Activated CD8-positive, alpha-beta T cell treated with anti-CD3 and anti-CD28 coated beads for 36 hours (primary cell): ENCODE measurements around the gene CCNDBP1. TPM values are rescaled to one million over a fixed set of nuclear protein-coding genes. Genes with fewer than 3 reads are reported as not detected.

ENCODE experiments used
- ATAC-seq: fragments of 200-7000 bp; cut with Tn5 transposase; one replicate; pipeline ENCODE4 v1.10.0; 2021; ENCODE audit warnings: mild to moderate bottlenecking, moderate library complexity
- CTCF ChIA-PET: fragments of 350-600 bp; sonication (Branson Sonifier 250); formaldehyde crosslinking; loops from one replicate; lab custom pipeline; 2021; ENCODE audit warnings: antibody characterized with exemption; lab: Charles Lee
- POLR2A ChIA-PET: fragments of 350-600 bp; sonication (Branson Sonifier 250); formaldehyde crosslinking; loops from one replicate; lab custom pipeline; 2021; ENCODE audit warnings: antibody characterized with exemption; lab: Charles Lee
- DNase-seq: peaks from one replicate; pipeline ENCODE4 v3.0.0-alpha.2; 2020
- H3K27ac Mint-ChIP-seq: one replicate; pipeline ENCODE4 v1.8.0; 2021; ENCODE audit warnings: mild to moderate bottlenecking, mixed read lengths
- H3K27me3 Mint-ChIP-seq: one replicate; pipeline ENCODE4 v1.8.0; 2021; ENCODE audit warnings: mixed read lengths
- H3K36me3 Mint-ChIP-seq: one replicate; pipeline ENCODE4 v1.8.0; 2021; ENCODE audit warnings: low read depth, mixed read lengths
- H3K4me1 Mint-ChIP-seq: one replicate; pipeline ENCODE4 v1.8.0; 2021; ENCODE audit warnings: low read depth, mixed read lengths
- H3K4me3 Mint-ChIP-seq: one replicate; pipeline ENCODE4 v1.8.0; 2021; ENCODE audit warnings: mild to moderate bottlenecking, moderate library complexity, mixed read lengths
- H3K9me3 Mint-ChIP-seq: one replicate; pipeline ENCODE4 v1.8.0; 2021; ENCODE audit warnings: mixed read lengths
- intact Hi-C: fragments of 100-400 bp; cut with micrococcal nuclease; formaldehyde crosslinking; loops from one replicate; pipeline ENCODE4 v1.10.0; 2022
- total RNA-seq, 2 experiments: library from RNA; stranded (reverse); gene quantifications; one replicate each; pipeline ENCODE4 v1.2.3, GENCODE V29; 2021
- TF ChIP-seq, protein P1 (sequence below): fragments of 200-600 bp; IDR thresholded peaks from one replicate; pipeline ENCODE4 v1.8.0; 2022; ENCODE audit warnings: antibody characterized with exemption, mild to moderate bottlenecking

Gene CCNDBP1
- total RNA-seq, 2 experiments from 2014 or later, result 49.2 to 54.1 TPM

DNA sequence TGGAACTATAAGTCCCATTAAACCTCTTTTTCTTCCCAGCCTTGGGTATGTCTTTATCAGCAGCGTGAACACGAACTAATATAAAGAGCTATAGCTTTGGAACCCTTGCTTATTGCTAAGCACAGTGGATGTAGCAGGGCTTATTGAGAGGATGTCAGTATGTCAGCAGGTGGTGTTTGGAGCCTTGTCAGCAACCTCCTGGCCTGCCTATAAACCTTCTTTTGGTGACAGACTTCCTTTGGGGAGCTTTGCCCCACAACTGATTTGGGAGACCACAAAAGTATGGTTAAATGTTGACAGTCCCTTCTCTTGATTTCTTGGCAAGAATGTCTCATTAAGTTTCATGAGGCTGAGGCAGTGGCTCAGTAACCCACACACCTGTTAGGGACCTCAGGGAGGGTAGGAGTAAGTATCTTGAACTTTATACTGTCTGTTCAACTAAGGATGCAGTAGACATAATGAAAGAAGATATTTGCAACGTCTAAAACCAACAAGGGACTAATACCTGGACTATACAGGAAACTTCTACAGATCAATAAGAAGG lies 14.8 kb downstream of the CCNDBP1 start:
- intact Hi-C loops, result no loop called here
- Mint-ChIP-seq H3K4me3 (no peak overlapping the region), H3K4me1 (peaks cover 8% of the 10 kb centered on the region), H3K27me3 (no peaks in the 10 kb centered on the region), H3K36me3 (peaks cover 20% of the 10 kb centered on the region), H3K9me3 (no peaks in the 10 kb centered on the region), H3K27ac (no peak overlapping the region)
- DNase-seq, result no peak
- POLR2A ChIA-PET, result interaction anchor here (1.2 kb wide), 1 partner anchor 17 kb away, joined by 3 read pairs; no protein-coding TSS in a partner anchor
- CTCF ChIA-PET, result interaction anchor here (1.4 kb wide), 1 partner anchor 25 kb away, joined by 4 read pairs; no protein-coding TSS in a partner anchor
- ATAC-seq, result peak; percentile 60
- TF ChIP-seq, protein P1, sequence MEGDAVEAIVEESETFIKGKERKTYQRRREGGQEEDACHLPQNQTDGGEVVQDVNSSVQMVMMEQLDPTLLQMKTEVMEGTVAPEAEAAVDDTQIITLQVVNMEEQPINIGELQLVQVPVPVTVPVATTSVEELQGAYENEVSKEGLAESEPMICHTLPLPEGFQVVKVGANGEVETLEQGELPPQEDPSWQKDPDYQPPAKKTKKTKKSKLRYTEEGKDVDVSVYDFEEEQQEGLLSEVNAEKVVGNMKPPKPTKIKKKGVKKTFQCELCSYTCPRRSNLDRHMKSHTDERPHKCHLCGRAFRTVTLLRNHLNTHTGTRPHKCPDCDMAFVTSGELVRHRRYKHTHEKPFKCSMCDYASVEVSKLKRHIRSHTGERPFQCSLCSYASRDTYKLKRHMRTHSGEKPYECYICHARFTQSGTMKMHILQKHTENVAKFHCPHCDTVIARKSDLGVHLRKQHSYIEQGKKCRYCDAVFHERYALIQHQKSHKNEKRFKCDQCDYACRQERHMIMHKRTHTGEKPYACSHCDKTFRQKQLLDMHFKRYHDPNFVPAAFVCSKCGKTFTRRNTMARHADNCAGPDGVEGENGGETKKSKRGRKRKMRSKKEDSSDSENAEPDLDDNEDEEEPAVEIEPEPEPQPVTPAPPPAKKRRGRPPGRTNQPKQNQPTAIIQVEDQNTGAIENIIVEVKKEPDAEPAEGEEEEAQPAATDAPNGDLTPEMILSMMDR, result no peak

DNA sequence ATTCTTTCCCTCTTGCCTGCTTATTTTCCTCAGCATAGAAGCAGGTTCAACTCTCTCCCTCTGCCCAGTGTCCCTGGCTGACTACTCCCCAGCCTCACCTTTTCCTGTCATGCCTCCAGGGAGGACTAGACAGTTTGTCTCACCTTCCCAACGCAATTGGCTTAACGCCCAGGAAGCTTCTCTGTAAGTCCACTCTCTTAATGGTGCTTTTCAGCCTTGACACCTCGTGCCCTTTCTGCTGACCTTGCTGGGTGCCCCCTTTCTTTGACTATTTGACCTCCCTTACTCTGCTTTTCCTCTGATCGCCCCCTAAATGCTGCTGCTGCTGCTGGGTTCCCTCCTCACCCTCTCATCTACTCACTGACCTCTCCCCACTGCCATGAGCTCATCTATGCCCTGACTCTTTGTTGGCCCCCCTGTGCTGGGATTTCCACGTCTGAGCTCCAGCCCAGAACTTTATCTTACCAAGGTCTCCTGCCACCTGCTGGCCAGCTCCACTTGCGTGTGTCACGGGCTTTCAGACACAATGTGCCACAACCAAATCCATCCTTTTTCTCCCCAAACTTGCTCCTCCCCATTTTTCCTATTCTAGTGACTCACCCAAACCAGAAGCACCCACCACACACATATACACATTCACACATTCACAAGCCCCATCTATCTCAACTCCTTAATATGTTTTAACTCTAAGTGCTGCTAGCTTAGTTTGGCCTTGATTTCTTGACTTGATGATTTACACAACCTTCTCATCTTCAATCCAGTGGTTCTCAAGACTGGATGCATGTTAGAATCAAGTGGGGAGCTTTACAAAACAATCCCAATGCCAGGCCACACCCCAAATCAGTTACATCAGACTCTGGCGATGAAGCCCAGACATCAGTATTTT lies 19.1 kb downstream of the CCNDBP1 start:
- intact Hi-C loops, result no loop called here

DNA sequence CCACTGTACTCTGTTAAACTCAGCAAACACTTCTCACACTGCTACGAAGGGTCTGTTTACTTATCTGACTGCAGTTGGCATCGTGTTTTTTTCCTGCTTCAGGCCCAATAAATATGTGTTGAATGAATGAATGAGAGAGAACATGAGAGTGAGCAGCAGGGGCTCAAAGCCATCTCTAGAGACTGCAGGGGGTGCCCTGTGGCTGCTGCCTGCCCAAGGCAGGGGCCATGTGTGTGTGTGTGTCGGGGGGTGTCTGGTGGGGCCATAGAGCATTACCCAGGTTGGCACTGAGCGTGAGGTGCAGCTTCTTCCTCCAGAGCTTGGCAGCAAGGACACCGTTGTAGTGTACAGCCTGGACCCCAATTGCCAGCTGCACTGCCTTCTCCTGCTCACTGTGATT lies 20.9 kb downstream of the CCNDBP1 start:
- no peak for DNase-seq
- H3K27ac Mint-ChIP-seq, result no peak overlapping the region
- no peaks in the 10 kb centered on the region for H3K36me3 Mint-ChIP-seq
- H3K9me3 Mint-ChIP-seq, result no peaks in the 10 kb centered on the region
- POLR2A ChIA-PET, result no interaction called here
- no peak for ATAC-seq
- no peak overlapping the region for H3K4me3 Mint-ChIP-seq
- H3K27me3 Mint-ChIP-seq, result peaks cover 6% of the 10 kb centered on the region
- TF ChIP-seq, protein P1, result no peak
- CTCF ChIA-PET, result interaction anchor here (1.6 to 2.8 kb wide), 2 partner anchors 20 to 80 kb away, joined by 6 to 17 read pairs; no protein-coding TSS in a partner anchor
- intact Hi-C loops, result no loop called here
- peaks cover 6% of the 10 kb centered on the region for H3K4me1 Mint-ChIP-seq

More for the DNA sequence above, 19.1 kb downstream of the CCNDBP1 start:
- no peak overlapping the region for H3K27ac Mint-ChIP-seq
- peak; percentile 83 for DNase-seq
- TF ChIP-seq, protein P1, result peak; percentile 65
- peaks cover 6% of the 10 kb centered on the region for H3K27me3 Mint-ChIP-seq
- CTCF ChIA-PET, result interaction anchor here (0.7 to 2.9 kb wide), 31 partner anchors 9 to 503 kb away, joined by 3 to 29 read pairs (median 4); partner anchors contain the start of genes CCNDBP1 and TGM5
- peaks cover 8% of the 10 kb centered on the region for H3K4me1 Mint-ChIP-seq
- no peaks in the 10 kb centered on the region for H3K9me3 Mint-ChIP-seq
- H3K4me3 Mint-ChIP-seq, result no peak overlapping the region
- peaks cover 1% of the 10 kb centered on the region for H3K36me3 Mint-ChIP-seq
- ATAC-seq, result peak; percentile 86
- POLR2A ChIA-PET, result interaction anchor here (0.8 to 1.5 kb wide), 3 partner anchors 9 to 13 kb away, joined by 3 to 5 read pairs (median 4); no protein-coding TSS in a partner anchor

DNA sequence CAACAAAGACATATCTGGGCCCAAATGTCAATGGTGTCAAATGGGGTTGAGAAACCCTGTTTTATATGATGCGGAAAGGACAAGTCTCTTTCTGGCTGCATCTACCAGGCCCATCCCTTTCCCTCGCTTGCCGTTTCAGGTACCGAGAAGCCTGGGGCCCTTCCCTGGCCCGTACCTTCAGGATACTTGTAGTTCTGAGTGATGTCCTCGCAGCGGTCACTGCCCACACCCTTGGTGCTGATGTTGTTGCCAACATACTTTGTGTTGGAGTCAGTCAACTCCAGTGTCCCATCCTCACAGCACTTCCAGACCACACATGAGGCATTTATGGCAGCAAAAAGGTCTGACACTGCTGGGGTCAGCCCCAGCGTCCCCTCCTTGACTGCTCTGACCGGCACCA lies 21.8 kb downstream of the CCNDBP1 start:
- intact Hi-C loops, result no loop called here
- Mint-ChIP-seq H3K9me3 (no peaks in the 10 kb centered on the region), H3K27me3 (peaks cover 6% of the 10 kb centered on the region), H3K4me1 (peaks cover 6% of the 10 kb centered on the region), H3K4me3 (no peak overlapping the region), H3K27ac (no peak overlapping the region), H3K36me3 (no peaks in the 10 kb centered on the region)
- ATAC-seq (no peak), DNase-seq (no peak)
- POLR2A ChIA-PET, result interaction anchor here (0.8 kb wide), 1 partner anchor 69 kb away, joined by 3 read pairs; no protein-coding TSS in a partner anchor
- TF ChIP-seq, protein P1, result no peak
- CTCF ChIA-PET, result interaction anchor here (1.3 to 2.8 kb wide), 3 partner anchors 19 to 79 kb away, joined by 6 to 17 read pairs (median 6); no protein-coding TSS in a partner anchor
